Smooth muscle cell of the pulmonary artery (primary cell): ENCODE measurements around the gene APOOL. TPM values are rescaled to one million over a fixed set of nuclear protein-coding genes. Genes with fewer than 3 reads are reported as not detected.

ENCODE experiments used
- total RNA-seq: library from RNA; depleted of rRNA; stranded (reverse); fragments of >200 nt; gene quantifications from 2 replicates; pipeline ENCODE4 v1.2.3, GENCODE V29; 2014

APOOL gene, protein sequence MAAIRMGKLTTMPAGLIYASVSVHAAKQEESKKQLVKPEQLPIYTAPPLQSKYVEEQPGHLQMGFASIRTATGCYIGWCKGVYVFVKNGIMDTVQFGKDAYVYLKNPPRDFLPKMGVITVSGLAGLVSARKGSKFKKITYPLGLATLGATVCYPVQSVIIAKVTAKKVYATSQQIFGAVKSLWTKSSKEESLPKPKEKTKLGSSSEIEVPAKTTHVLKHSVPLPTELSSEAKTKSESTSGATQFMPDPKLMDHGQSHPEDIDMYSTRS
- total RNA-seq = 15.7 and 17.1 TPM in 2 replicates

DNA sequence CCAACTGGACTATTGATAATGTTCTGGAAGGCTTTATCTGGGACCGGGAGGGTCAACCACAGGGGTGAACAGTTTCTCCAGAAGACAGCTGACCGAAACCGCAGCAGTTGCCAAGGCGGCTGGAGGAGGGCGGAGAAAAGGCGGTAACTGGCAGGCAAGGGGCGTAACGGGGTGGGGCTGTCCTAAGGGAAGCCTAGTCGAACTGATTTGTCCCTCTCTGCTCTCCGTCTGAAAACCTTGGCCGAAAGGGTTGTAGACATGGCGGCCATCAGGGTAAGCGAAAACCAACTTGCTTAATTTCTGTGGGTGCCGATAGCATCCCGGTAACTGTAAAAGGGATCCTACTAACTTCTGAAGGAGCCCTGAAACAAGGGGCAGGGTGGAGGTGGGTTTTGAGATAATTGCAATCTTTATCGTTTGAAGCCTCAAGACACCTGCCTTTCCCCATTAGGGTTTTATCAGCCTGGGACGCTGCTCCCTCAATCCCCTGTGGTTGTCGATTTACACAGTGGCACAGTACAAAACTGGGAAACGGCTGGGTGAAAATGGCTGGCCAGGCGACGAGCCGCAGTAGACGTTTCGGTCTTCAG is at the start of gene APOOL:
APOOL (plus strand) TSS at position 223 of the 590 bp plus-strand sequence; CDS start at position 259, 36 bp downstream.

Other genes starting within 250 kb of the APOOL start
- gene SATL1, start 239.9 kb downstream of the APOOL start, total RNA-seq = not detected in 2 replicates
- 0.23 and 0.33 TPM in 2 replicates for gene ZNF711, start 240.1 kb downstream of the APOOL start, total RNA-seq